HEK293 (cell line): ENCODE data around the gene CYB5RL.

Experiments used
- CTCF ChIA-PET: fragments of 350-600 bp; formaldehyde crosslinking; extraction: SDS; loops from one replicate; lab custom pipeline; 2021; ENCODE audit warnings: antibody characterized with exemption; lab: Yijun Ruan, JAX
- POLR2A ChIA-PET: fragments of 300-600 bp; formaldehyde crosslinking; extraction: SDS; loops from one replicate; lab custom pipeline; 2020; ENCODE audit warnings: antibody characterized with exemption, inconsistent platforms; lab: Yijun Ruan, JAX
- H3K27ac ChIP-seq: fragments of 200-500 bp; sonication (Bioruptor generic); 2 replicates; pipeline ENCODE4 v1.5.1; 2014; ENCODE audit warnings: low read depth, low read length, control low read depth, inconsistent platforms; ENCODE audit errors: extremely low read depth
- H3K36me3 ChIP-seq, 2 experiments: fragments of 200-500 bp in 1 of 2; sonication (Bioruptor generic) in 1 of 2; 1 replicate in 1 of 2; 2 replicates in 1 of 2; pipeline ENCODE4 v1.5.1; 2014 to 2017; ENCODE audit warnings: inconsistent platforms in 2 of 2, low read length in 2 of 2; ENCODE audit not compliant: control insufficient read depth in 2 of 2, insufficient read depth in 1 of 2
- H3K4me1 ChIP-seq: fragments of 200-500 bp; sonication (Bioruptor generic); 2 replicates; pipeline ENCODE4 v1.5.1; 2014; ENCODE audit warnings: mild to moderate bottlenecking, low read length, inconsistent platforms; ENCODE audit not compliant: control insufficient read depth, insufficient read depth
- H3K4me3 ChIP-seq: 2 replicates; pipeline ENCODE4 v1.5.1; 2011; ENCODE audit warnings: low read depth, mild to moderate bottlenecking, control low read depth, low read length, moderate library complexity
- H3K9me3 ChIP-seq: fragments of 200-500 bp; sonication (Bioruptor generic); 2 replicates; pipeline ENCODE4 v1.5.1; 2014; ENCODE audit warnings: low read depth, low read length, inconsistent platforms; ENCODE audit not compliant: control insufficient read depth, insufficient read depth
- ATF2 ChIP-seq: fragments of 450-650 bp; formaldehyde crosslinking; IDR thresholded peaks from 2 replicates; pipeline ENCODE4 v1.5.1; 2016; ENCODE audit warnings: missing biosample characterization, missing genetic modification characterization, low read depth
- BCL11B ChIP-seq: fragments of 450-650 bp; formaldehyde crosslinking; IDR thresholded peaks from 2 replicates; pipeline ENCODE4 v1.5.1; 2016; ENCODE audit warnings: low read depth, missing biosample characterization, missing genetic modification characterization
- KLF7 ChIP-seq: fragments of 450-650 bp; formaldehyde crosslinking; IDR thresholded peaks from 2 replicates; pipeline ENCODE4 v1.5.1; 2016; ENCODE audit warnings: missing biosample characterization, missing genetic modification characterization, borderline replicate concordance
- MEIS1 ChIP-seq: sonication (generic); formaldehyde crosslinking; IDR thresholded peaks from 2 replicates; pipeline ENCODE4 v1.8.1; 2022; ENCODE audit warnings: missing genetic modification reagents, mild to moderate bottlenecking, borderline replicate concordance
- OSR2 ChIP-seq: fragments of 450-650 bp; formaldehyde crosslinking; IDR thresholded peaks from 2 replicates; pipeline ENCODE4 v1.5.1; 2016; ENCODE audit warnings: missing biosample characterization, missing genetic modification characterization
- PRDM1 ChIP-seq: fragments of 450-650 bp; formaldehyde crosslinking; IDR thresholded peaks from 2 replicates; pipeline ENCODE4; 2016; ENCODE audit warnings: missing biosample characterization, missing genetic modification characterization
- REPIN1 ChIP-seq: fragments of 450-650 bp; formaldehyde crosslinking; IDR thresholded peaks from 2 replicates; pipeline ENCODE4 v1.5.1; 2017; ENCODE audit warnings: missing biosample characterization, missing genetic modification characterization, low read depth
- TCF7L2 ChIP-seq: IDR thresholded peaks from 2 replicates; pipeline ENCODE4 v1.6.1; 2011; ENCODE audit warnings: low read depth, mild to moderate bottlenecking, inconsistent platforms, low read length, moderate library complexity, borderline replicate concordance
- ZFP3 ChIP-seq: fragments of 450-650 bp; formaldehyde crosslinking; IDR thresholded peaks from 2 replicates; pipeline ENCODE4 v1.5.1; 2016; ENCODE audit warnings: low read depth, missing biosample characterization, missing genetic modification characterization
- ZNF2 ChIP-seq: fragments of 450-650 bp; formaldehyde crosslinking; IDR thresholded peaks from 2 replicates; pipeline ENCODE4 v1.5.1; 2016; ENCODE audit warnings: missing biosample characterization, missing genetic modification characterization
- ZNF366 ChIP-seq: fragments of 450-650 bp; formaldehyde crosslinking; conservative IDR thresholded peaks from 2 replicates; pipeline ENCODE4 v1.5.1; 2016; ENCODE audit warnings: missing biosample characterization, missing genetic modification characterization
- ZNF37A ChIP-seq: fragments of 450-650 bp; IDR thresholded peaks from 2 replicates; pipeline ENCODE4 v1.5.1; 2018; ENCODE audit warnings: missing biosample characterization, missing genetic modification characterization
- ZNF514 ChIP-seq: fragments of 450-650 bp; formaldehyde crosslinking; IDR thresholded peaks from 2 replicates; pipeline ENCODE4 v1.5.1; 2016; ENCODE audit warnings: missing biosample characterization, missing genetic modification characterization
- ZNF518A ChIP-seq: fragments of 450-650 bp; formaldehyde crosslinking; conservative IDR thresholded peaks from 2 replicates; pipeline ENCODE4 v1.5.1; 2016; ENCODE audit warnings: low read depth, missing biosample characterization, missing genetic modification characterization
- ZNF530 ChIP-seq: fragments of 450-650 bp; formaldehyde crosslinking; IDR thresholded peaks from 2 replicates; pipeline ENCODE4 v1.5.1; 2016; ENCODE audit warnings: low read depth, missing biosample characterization, missing genetic modification characterization
- ZNF670 ChIP-seq: fragments of 450-650 bp; formaldehyde crosslinking; IDR thresholded peaks from 2 replicates; pipeline ENCODE4 v1.5.1; 2016; ENCODE audit warnings: missing biosample characterization, missing genetic modification characterization, low read depth

Gene CYB5RL

GRCh38 chr1:54186056-54186455, 13.8 kb downstream of the CYB5RL start:
- ChIA-PET CTCF (no interaction called here), POLR2A (interaction anchor here (1.0 kb wide), 1 partner anchor 13 kb away, joined by 3 read pairs; no protein-coding TSS in a partner anchor)
- Histone ChIP-seq H3K27ac (no peak overlapping the region), H3K4me3 (no peak overlapping the region), H3K9me3 (no peaks in the 10 kb centered on the region), H3K4me1 (no peaks in the 10 kb centered on the region), H3K36me3 (peaks cover 0 to 69% of the 10 kb centered on the region in 2 experiments; a peak in 1 of 3 replicates)
- TF ChIP-seq ATF2 (tag by site-specific recombination) (peak; percentile 73), ZNF366 (tag by site-specific recombination) (no peak), PRDM1 (tag by site-specific recombination) (no peak), ZNF514 (tag by site-specific recombination) (no peak)

GRCh38 chr1:54180701-54181360, 19.0 kb downstream of the CYB5RL start:
- no peak overlapping the region for H3K4me3 ChIP-seq
- ChIA-PET POLR2A (interaction anchor here (0.8 to 1.2 kb wide), 2 partner anchors 19 to 227 kb away, joined by 3 to 5 read pairs; partner anchors contain the start of genes CYB5RL and MRPL37), CTCF (interaction anchor here (0.6 to 2.8 kb wide), 15 partner anchors 9 to 705 kb away, joined by 3 to 20 read pairs (median 4); partner anchors contain the start of gene CDCP2)
- no peak overlapping the region for H3K27ac ChIP-seq
- no peak for TF ChIP-seq TCF7L2
- TF ChIP-seq ZNF2 (tag by site-specific recombination): no peak
- TF ChIP-seq ZNF670 (tag by site-specific recombination): no peak
- no peak for TF ChIP-seq ZNF518A (tag by site-specific recombination)
- TF ChIP-seq MEIS1 (CRISPR knock-in tag): no peak
- no peak for TF ChIP-seq REPIN1 (tag by site-specific recombination)
- TF ChIP-seq BCL11B (tag by site-specific recombination): no peak
- TF ChIP-seq OSR2 (tag by site-specific recombination): no peak
- no peak for TF ChIP-seq ZFP3 (tag by site-specific recombination)
- no peak for TF ChIP-seq ZNF530 (tag by site-specific recombination)
- TF ChIP-seq KLF7 (tag by site-specific recombination): no peak
- no peak for TF ChIP-seq ZNF37A (tag by site-specific recombination)
- H3K9me3 ChIP-seq: no peaks in the 10 kb centered on the region
- no peaks in the 10 kb centered on the region for H3K4me1 ChIP-seq
- peaks cover 0 to 53% of the 10 kb centered on the region in 2 experiments; a peak in 1 of 3 replicates for H3K36me3 ChIP-seq
